LNCAP (cell line): Measurements from ENCODE around the gene ZNF385B.
A peak's percentile ranks its signal among the peaks of the same experiment; 100 is the strongest.

Source experiments
- TF ChIP-seq, protein P1 (sequence below): fragments of 450-650 bp; IDR thresholded peaks from 2 replicates; pipeline ENCODE4 v1.5.1; 2017; ENCODE audit warnings: mild to moderate bottlenecking

Gene ZNF385B

DNA sequence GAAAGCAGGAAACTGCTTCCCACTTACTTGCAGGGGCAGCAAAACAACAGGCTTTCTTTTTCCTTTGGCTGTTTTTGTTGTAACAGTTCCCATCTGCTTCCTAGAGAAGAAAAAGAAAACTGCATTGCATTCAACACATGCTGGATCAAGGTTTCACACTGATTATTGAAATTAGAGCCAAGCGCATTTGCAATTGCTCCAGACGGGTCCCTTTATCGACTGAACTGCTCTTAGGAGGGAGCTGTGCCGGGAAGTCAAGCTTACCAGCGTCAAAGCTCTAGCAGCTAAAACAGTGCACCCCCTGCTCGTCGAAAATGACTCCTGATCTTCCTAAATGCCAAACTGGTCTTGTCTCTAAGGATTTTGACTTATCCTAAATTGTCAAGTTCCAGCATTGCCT is 432.8 kb downstream of the ZNF385B start:
- TF ChIP-seq, protein P1, sequence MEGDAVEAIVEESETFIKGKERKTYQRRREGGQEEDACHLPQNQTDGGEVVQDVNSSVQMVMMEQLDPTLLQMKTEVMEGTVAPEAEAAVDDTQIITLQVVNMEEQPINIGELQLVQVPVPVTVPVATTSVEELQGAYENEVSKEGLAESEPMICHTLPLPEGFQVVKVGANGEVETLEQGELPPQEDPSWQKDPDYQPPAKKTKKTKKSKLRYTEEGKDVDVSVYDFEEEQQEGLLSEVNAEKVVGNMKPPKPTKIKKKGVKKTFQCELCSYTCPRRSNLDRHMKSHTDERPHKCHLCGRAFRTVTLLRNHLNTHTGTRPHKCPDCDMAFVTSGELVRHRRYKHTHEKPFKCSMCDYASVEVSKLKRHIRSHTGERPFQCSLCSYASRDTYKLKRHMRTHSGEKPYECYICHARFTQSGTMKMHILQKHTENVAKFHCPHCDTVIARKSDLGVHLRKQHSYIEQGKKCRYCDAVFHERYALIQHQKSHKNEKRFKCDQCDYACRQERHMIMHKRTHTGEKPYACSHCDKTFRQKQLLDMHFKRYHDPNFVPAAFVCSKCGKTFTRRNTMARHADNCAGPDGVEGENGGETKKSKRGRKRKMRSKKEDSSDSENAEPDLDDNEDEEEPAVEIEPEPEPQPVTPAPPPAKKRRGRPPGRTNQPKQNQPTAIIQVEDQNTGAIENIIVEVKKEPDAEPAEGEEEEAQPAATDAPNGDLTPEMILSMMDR = no peak

DNA sequence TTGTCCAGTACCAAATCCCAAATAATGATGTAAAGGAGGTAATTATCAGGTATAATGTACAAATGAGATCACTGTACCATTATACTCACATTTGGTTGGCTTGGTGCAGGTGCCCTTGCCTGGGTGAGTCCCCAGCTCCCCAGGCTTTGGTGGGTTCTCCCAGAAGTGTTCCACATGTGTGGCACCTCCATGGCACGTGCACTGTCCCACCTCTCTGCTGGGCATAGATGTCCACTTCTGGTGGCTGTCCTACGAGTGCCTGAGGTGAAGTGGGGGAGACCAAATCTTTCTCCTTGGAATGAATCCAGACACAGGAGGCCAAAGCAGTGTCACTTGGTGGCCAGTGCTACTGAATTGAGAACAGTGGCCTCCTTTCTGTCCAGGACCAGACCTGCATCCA is 434.3 kb downstream of the ZNF385B start:
- TF ChIP-seq, protein P1 = no peak

DNA sequence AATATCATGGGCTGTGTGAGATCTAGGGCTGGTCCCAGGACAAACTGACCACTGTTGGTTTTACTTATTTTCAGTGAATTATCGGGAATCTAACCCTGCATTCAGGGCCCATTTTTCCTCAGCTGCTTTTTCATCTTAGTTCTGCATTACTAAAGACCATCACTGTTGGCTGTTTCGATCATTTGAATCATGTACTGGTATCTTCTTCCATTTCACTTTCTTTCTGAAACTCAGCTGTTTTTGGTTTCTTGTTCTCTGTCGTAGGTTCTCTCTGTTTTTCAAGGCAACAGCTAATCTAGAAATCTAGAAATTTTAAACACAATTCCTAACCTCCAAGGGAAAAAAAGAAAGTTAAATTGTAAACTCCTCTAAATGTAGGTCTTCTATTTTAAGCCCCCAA is 436.8 kb downstream of the ZNF385B start:
- TF ChIP-seq, protein P1 = no peak

DNA sequence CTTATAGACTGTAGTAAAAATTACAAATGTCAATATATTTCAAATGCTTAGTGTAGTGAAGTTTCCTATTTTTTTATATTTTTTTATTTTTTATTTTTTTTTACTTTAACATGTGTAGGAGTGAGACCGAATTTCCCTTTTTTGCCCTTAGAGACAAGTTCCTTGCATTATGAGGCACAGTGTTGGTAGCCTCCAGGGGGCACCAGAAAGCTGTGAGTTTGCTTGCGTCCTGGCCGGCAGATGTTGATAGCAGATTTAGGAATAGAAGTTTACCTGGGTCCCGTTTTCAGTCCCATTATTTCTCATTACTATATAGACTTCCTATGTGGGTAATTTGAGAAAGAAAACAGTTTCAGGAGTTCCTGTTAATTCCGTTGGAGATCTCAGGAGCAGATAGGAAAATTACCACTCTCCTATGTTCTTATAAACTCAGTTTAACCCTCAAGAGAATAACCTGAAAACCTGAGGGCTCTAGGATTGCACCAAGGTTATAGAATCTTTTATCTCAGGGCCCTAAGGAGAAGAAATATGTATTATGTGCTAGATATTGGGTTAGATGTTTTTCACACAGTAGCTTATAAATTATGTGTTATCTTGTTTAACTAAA is 439.3 kb downstream of the ZNF385B start:
- TF ChIP-seq, protein P1 = peak; percentile 61

DNA sequence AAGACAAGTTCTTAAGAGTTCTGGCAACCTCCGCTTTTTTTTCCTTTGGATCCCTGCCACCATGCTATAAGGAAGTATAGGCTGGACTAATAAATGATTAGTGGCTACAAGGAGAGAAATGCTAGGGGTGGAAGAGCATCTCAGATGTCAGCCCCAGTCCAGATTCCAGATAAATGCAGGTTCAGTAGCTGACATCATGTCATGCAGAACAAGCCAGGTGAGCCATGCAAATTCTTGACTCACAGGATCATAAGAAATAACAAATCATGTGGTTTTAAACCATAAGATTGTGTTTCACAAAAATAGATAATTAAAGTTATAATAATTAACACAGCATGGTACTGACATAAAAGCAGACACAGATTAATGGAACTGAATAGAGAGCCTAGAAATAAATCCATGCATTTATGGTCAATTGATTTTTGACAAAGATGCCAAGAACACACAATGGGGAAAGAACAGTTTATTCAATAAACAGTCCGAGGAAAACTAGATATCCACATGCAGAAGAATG is 443.9 kb downstream of the ZNF385B start:
- TF ChIP-seq, protein P1 = no peak

DNA sequence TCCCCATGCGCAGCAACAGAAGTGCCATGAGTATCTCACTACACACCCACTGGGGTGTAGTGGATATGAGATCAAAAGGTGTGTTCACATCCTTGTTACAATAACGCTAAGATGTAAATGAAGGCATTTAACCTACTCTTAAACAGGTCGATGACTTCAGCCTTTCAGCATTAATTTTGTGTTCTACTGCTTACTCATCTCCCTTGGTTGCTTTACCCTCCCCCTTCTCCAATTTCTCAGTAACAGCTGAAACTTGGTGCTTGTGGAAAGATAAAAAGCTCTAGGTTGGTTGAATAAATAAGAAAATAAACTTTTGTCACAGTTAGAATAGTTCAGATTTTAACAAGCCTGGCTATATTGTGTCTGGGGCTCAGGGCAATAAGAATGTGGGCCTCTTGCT is 449.3 kb downstream of the ZNF385B start:
- TF ChIP-seq, protein P1 = no peak

DNA sequence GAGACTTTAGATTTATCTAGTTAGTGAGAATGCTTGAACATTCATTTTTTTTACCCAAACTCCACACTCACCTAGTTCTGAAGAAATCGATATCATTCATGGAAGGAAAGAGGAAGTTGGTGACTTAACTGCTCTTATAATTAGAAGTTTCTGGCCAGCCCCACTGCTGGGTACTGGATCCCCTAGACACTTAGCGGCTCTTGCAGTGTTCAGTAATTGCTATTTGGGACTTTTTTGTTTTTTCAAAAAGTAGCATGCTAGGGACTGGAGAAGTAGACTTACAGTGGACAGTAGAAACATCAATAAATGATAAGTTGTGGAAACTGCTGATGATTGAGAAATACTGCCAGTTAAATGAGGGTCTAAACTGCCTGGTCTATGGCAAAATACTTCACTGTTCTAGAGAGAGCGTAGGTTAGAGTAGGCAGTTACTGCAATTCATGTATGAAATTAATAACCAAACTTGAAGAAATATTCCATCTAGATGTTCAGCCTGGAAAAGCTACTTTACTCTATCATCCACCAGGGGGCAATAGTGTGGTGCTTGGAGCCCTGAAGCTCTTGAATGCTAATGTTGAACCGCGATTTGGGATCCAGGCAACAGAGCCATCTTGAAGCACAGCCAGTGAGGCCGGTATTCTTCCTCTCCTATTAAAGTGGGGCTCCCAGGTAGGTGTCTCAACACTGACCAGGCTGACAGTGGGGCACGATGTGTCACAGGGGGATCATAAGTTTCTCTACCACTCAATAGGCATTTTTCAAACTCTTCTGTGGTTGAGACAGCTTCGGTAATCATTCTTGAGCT is 450.7 kb downstream of the ZNF385B start:
- TF ChIP-seq, protein P1 = peak; percentile 69
